GM19452 (cell line): ENCODE results near the gene INSL3.

Source experiments
- ATAC-seq: cut with Tn5 transposase; IDR thresholded peaks from one replicate; pipeline ENCODE4 v1.9.1; 2021; ENCODE audit not compliant: unreplicated experiment

INSL3 gene

GRCh38 chr19:17847538-17848366 lies 26.4 kb upstream of the INSL3 start, which contains the start of gene JAK3:
Gene JAK3, minus strand, starts transcription at chr19:17847982. Its CDS starts 3,565 bp downstream, at chr19:17844417.
- ATAC-seq, result peak; percentile 57

GRCh38 chr19:17846146-17846545 lies 24.8 kb upstream of the INSL3 start:
- ATAC-seq, result no peak

GRCh38 chr19:17843908-17844490 lies 22.7 kb upstream of the INSL3 start:
- ATAC-seq, result no peak

GRCh38 chr19:17843292-17843827 lies 22.0 kb upstream of the INSL3 start:
- no peak for ATAC-seq

- ATAC-seq, result no peak
Observed at GRCh38 chr19:17842663-17843291, 21.5 kb upstream of the INSL3 start.

- ATAC-seq, result no peak
Observed at GRCh38 chr19:17841810-17842662, 20.7 kb upstream of the INSL3 start.

- ATAC-seq, result no peak
Observed at GRCh38 chr19:17841371-17841809, 20.1 kb upstream of the INSL3 start.

GRCh38 chr19:17840019-17840418 lies 18.7 kb upstream of the INSL3 start:
- ATAC-seq, result no peak

GRCh38 chr19:17837972-17838371 lies 16.7 kb upstream of the INSL3 start:
- ATAC-seq, result no peak

- ATAC-seq, result no peak
Observed at GRCh38 chr19:17836530-17836929, 15.2 kb upstream of the INSL3 start.

- ATAC-seq, result no peak
Observed at GRCh38 chr19:17835182-17836006, 14.1 kb upstream of the INSL3 start.

- ATAC-seq, result no peak
Observed at GRCh38 chr19:17834350-17835181, 13.2 kb upstream of the INSL3 start.

GRCh38 chr19:17832443-17833208 lies 11.3 kb upstream of the INSL3 start:
- no peak for ATAC-seq

GRCh38 chr19:17831419-17831888 lies 10.1 kb upstream of the INSL3 start:
- no peak for ATAC-seq

GRCh38 chr19:17830567-17831418 lies 9.5 kb upstream of the INSL3 start:
- no peak for ATAC-seq

GRCh38 chr19:17829855-17830566 lies 8.7 kb upstream of the INSL3 start:
- ATAC-seq, result no peak
